Inflammatory macrophage treated with lipopolysaccharide for 4 hours (primary cell): ENCODE results near the gene PFKFB1.
"Not testable (repeated sequence)": the region's sequence is repeated elsewhere in the genome, so short reads cannot be mapped to it uniquely, and the experiment has no call there.

ENCODE experiments used
- DNase-seq: peaks from one replicate; pipeline ENCODE4 v3.0.0-alpha.2; 2020

Gene PFKFB1

GRCh38 chrX:54992911-54993622 is 921 bp downstream of the PFKFB1 start:
- DNase-seq = no peak

GRCh38 chrX:54991706-54992105 is 2.3 kb downstream of the PFKFB1 start:
- no peak for DNase-seq

GRCh38 chrX:54983306-54983705 is 10.7 kb downstream of the PFKFB1 start:
- DNase-seq = not testable (repeated sequence)

GRCh38 chrX:54980334-54980733 is 13.7 kb downstream of the PFKFB1 start:
- DNase-seq = no peak

- DNase-seq = no peak
Observed at GRCh38 chrX:54979432-54979831, 14.6 kb downstream of the PFKFB1 start.

- no peak for DNase-seq
Observed at GRCh38 chrX:54978448-54978847, 15.5 kb downstream of the PFKFB1 start.

- no peak for DNase-seq
Observed at GRCh38 chrX:54977387-54977786, 16.6 kb downstream of the PFKFB1 start.

GRCh38 chrX:54964766-54965497 is 29.1 kb downstream of the PFKFB1 start:
- no peak for DNase-seq

- no peak for DNase-seq
Observed at GRCh38 chrX:54961750-54962149, 32.2 kb downstream of the PFKFB1 start.

GRCh38 chrX:54950730-54951375 is 43.1 kb downstream of the PFKFB1 start:
- no peak for DNase-seq

- no peak for DNase-seq
Observed at GRCh38 chrX:54945224-54945623, 48.8 kb downstream of the PFKFB1 start.

GRCh38 chrX:54944816-54945215 is 49.2 kb downstream of the PFKFB1 start:
- no peak for DNase-seq

GRCh38 chrX:54937416-54937815 is 56.6 kb downstream of the PFKFB1 start:
- DNase-seq = no peak

- no peak for DNase-seq
Observed at GRCh38 chrX:54935306-54935705, 58.7 kb downstream of the PFKFB1 start.

GRCh38 chrX:54934890-54935289 is 59.1 kb downstream of the PFKFB1 start:
- no peak for DNase-seq

GRCh38 chrX:54934058-54934457 is 59.9 kb downstream of the PFKFB1 start:
- DNase-seq = no peak

- no peak for DNase-seq
Observed at GRCh38 chrX:54933150-54933826, 60.7 kb downstream of the PFKFB1 start.

GRCh38 chrX:54931107-54931506 is 62.9 kb downstream of the PFKFB1 start:
- DNase-seq = no peak

GRCh38 chrX:54930291-54931049 is 63.5 kb downstream of the PFKFB1 start:
- no peak for DNase-seq

GRCh38 chrX:54928876-54929275 is 65.1 kb downstream of the PFKFB1 start:
- no peak for DNase-seq

- no peak for DNase-seq
Observed at GRCh38 chrX:54926978-54927377, 67.0 kb downstream of the PFKFB1 start.

GRCh38 chrX:54923376-54923775 is 70.6 kb downstream of the PFKFB1 start:
- no peak for DNase-seq

GRCh38 chrX:54922547-54922946 is 71.4 kb downstream of the PFKFB1 start:
- no peak for DNase-seq
